Osteoblast (primary cell): ENCODE results near the gene COL2A1. TPM values are rescaled to one million over a fixed set of nuclear protein-coding genes. Genes with fewer than 3 reads are reported as not detected.

Experiments used
- DNase-seq: peaks from one replicate; pipeline ENCODE4 v3.0.0; 2011; ENCODE audit warnings: low spot score, mixed read lengths; ENCODE audit not compliant: insufficient read length; ENCODE audit errors: missing footprints
- H2AFZ ChIP-seq: 2 replicates; pipeline ENCODE4 v1.6.0; 2011; ENCODE audit warnings: mild to moderate bottlenecking, low read length
- H3K27ac ChIP-seq: 2 replicates; pipeline ENCODE4 v1.5.1; 2011; ENCODE audit warnings: mild to moderate bottlenecking, low read depth, low read length, moderate library complexity
- H3K27me3 ChIP-seq: 2 replicates; pipeline ENCODE4 v1.6.0; 2012; ENCODE audit warnings: mild to moderate bottlenecking, control low read depth, inconsistent platforms, low read length, moderate library complexity; ENCODE audit not compliant: insufficient read depth
- H3K36me3 ChIP-seq: 2 replicates; pipeline ENCODE4 v1.5.1; 2011; ENCODE audit warnings: mild to moderate bottlenecking, low read length, control low read depth, moderate library complexity; ENCODE audit not compliant: insufficient read depth
- H3K4me1 ChIP-seq: 2 replicates; pipeline ENCODE4 v1.5.1; 2011; ENCODE audit warnings: mild to moderate bottlenecking, low read length, control low read depth, moderate library complexity; ENCODE audit not compliant: insufficient read depth
- H3K4me2 ChIP-seq: 2 replicates; pipeline ENCODE4 v1.6.0; 2011; ENCODE audit warnings: mild to moderate bottlenecking, low read length; ENCODE audit not compliant: insufficient read depth
- H3K4me3 ChIP-seq: fragments of 200-600 bp; sonication (generic); 3 replicates; pipeline ENCODE4 v1.5.1; 2012; ENCODE audit warnings: mild to moderate bottlenecking, low read length, inconsistent platforms; ENCODE audit not compliant: insufficient read depth
- H3K79me2 ChIP-seq: 2 replicates; pipeline ENCODE4 v1.6.0; 2012; ENCODE audit warnings: mild to moderate bottlenecking, low read length, control low read depth, inconsistent platforms; ENCODE audit not compliant: insufficient read depth
- H3K9me3 ChIP-seq: 2 replicates; pipeline ENCODE4 v1.5.1; 2011; ENCODE audit warnings: low read depth, low read length, control low read depth
- H4K20me1 ChIP-seq: 2 replicates; pipeline ENCODE4 v1.6.0; 2012; ENCODE audit warnings: mild to moderate bottlenecking, low read length, control low read depth; ENCODE audit not compliant: insufficient read depth
- CTCF ChIP-seq: IDR thresholded peaks from 2 replicates; pipeline ENCODE4 v1.5.1; 2011; ENCODE audit warnings: mild to moderate bottlenecking, low read depth, low read length, moderate library complexity; ENCODE audit errors: extremely low read depth
- total RNA-seq: library from RNA; depleted of rRNA; stranded (reverse); fragments of >200 nt; gene quantifications from 2 replicates; pipeline ENCODE4 v1.2.3, GENCODE V29; 2012

COL2A1 gene
- total RNA-seq, 1 donor = under 0.01 TPM

- H2AFZ ChIP-seq = no peak overlapping the region
- no peaks in the 10 kb centered on the region for H4K20me1 ChIP-seq
- no peak for DNase-seq
- peaks cover 5% of the 10 kb centered on the region for H3K27me3 ChIP-seq
- H3K79me2 ChIP-seq = no peaks in the 10 kb centered on the region
- no peak overlapping the region for H3K4me3 ChIP-seq
- TF ChIP-seq CTCF = no peak
- H3K4me1 ChIP-seq = no peaks in the 10 kb centered on the region
- H3K36me3 ChIP-seq = no peaks in the 10 kb centered on the region
- no peak overlapping the region for H3K27ac ChIP-seq
- H3K4me2 ChIP-seq = no peak overlapping the region
- H3K9me3 ChIP-seq = no peaks in the 10 kb centered on the region
Measured at GRCh38 chr12:47978598-47978873, 25.7 kb downstream of the COL2A1 start.

GRCh38 chr12:47977772-47978597 lies 26.3 kb downstream of the COL2A1 start:
- no peak overlapping the region for H3K4me3 ChIP-seq
- H3K4me1 ChIP-seq = no peaks in the 10 kb centered on the region
- no peaks in the 10 kb centered on the region for H3K79me2 ChIP-seq
- no peak overlapping the region for H3K4me2 ChIP-seq
- no peak overlapping the region for H3K27ac ChIP-seq
- no peaks in the 10 kb centered on the region for H3K36me3 ChIP-seq
- no peaks in the 10 kb centered on the region for H4K20me1 ChIP-seq
- no peak for DNase-seq
- no peak for TF ChIP-seq CTCF
- no peak overlapping the region for H2AFZ ChIP-seq
- no peaks in the 10 kb centered on the region for H3K9me3 ChIP-seq
- no peaks in the 10 kb centered on the region for H3K27me3 ChIP-seq

- no peaks in the 10 kb centered on the region for H4K20me1 ChIP-seq
- H3K4me3 ChIP-seq = no peak overlapping the region
- TF ChIP-seq CTCF = no peak
- no peak overlapping the region for H3K4me2 ChIP-seq
- no peaks in the 10 kb centered on the region for H3K9me3 ChIP-seq
- no peak overlapping the region for H3K27ac ChIP-seq
- DNase-seq = no peak
- H3K79me2 ChIP-seq = no peaks in the 10 kb centered on the region
- H3K4me1 ChIP-seq = no peaks in the 10 kb centered on the region
- no peak overlapping the region for H2AFZ ChIP-seq
- H3K27me3 ChIP-seq = no peaks in the 10 kb centered on the region
- H3K36me3 ChIP-seq = no peaks in the 10 kb centered on the region
Measured at GRCh38 chr12:47977046-47977771, 27.1 kb downstream of the COL2A1 start.

GRCh38 chr12:47975816-47976215 lies 28.5 kb downstream of the COL2A1 start:
- no peak overlapping the region for H3K4me3 ChIP-seq
- no peak overlapping the region for H3K4me2 ChIP-seq
- H3K27ac ChIP-seq = no peak overlapping the region
- DNase-seq = no peak
- H3K9me3 ChIP-seq = no peaks in the 10 kb centered on the region
- no peaks in the 10 kb centered on the region for H3K4me1 ChIP-seq
- TF ChIP-seq CTCF = no peak
- no peaks in the 10 kb centered on the region for H3K36me3 ChIP-seq
- no peaks in the 10 kb centered on the region for H4K20me1 ChIP-seq
- H3K79me2 ChIP-seq = no peaks in the 10 kb centered on the region
- no peak overlapping the region for H2AFZ ChIP-seq
- H3K27me3 ChIP-seq = no peaks in the 10 kb centered on the region
